ENCODE results near the gene IRX4. TPM values are rescaled to one million over a fixed set of nuclear protein-coding genes. Genes with fewer than 3 reads are reported as not detected.

IRX4 gene
- not detected in 2 replicates for polyA plus RNA-seq

GRCh38 chr5:1882337-1883119 lies at the start of gene IRX4:
IRX4 (minus strand) TSS chr5:1882925; CDS start chr5:1882647, 278 bp downstream.

Other genes with a start within 250 kb of the IRX4 start
- 135 and 186 TPM in 2 replicates for gene MRPL36, start 83.1 kb downstream of the IRX4 start, polyA plus RNA-seq
- gene NDUFS6, start 81.5 kb downstream of the IRX4 start, polyA plus RNA-seq: 61.9 and 66.2 TPM in 2 replicates